CD4-positive, alpha-beta T cell (primary cell): ENCODE data around the gene GNA12. TPM values are rescaled to one million over a fixed set of nuclear protein-coding genes. Genes with fewer than 3 reads are reported as not detected.

Experiments used
- ATAC-seq: fragments of 200-7000 bp; cut with Tn5 transposase; one replicate; pipeline ENCODE4 v1.10.0; 2022; ENCODE audit warnings: mild to moderate bottlenecking; ENCODE audit not compliant: poor library complexity
- CTCF ChIA-PET: fragments of 350-600 bp; sonication (Branson Sonifier 250); formaldehyde crosslinking; loops from one replicate; lab custom pipeline; 2021; ENCODE audit warnings: antibody characterized with exemption, inconsistent platforms; lab: Charles Lee
- POLR2A ChIA-PET: fragments of 350-600 bp; sonication (Branson Sonifier 250); formaldehyde crosslinking; loops from one replicate; lab custom pipeline; 2021; ENCODE audit warnings: antibody characterized with exemption, inconsistent platforms; lab: Charles Lee
- DNase-seq, 14 experiments: peaks; one replicate each; pipeline ENCODE4 v3.0.0-alpha.2; 2013 to 2020; ENCODE audit warnings: mixed read lengths in 2 of 14
- H3K27ac ChIP-seq, 2 donors: one replicate each; pipeline versions ENCODE4 v1.5.1 to v1.7.0; 2013; ENCODE audit warnings: low read length in 2 of 2, low read depth in 1 of 2, mild to moderate bottlenecking in 1 of 2
- H3K27me3 ChIP-seq, 2 experiments: 1 replicate in 1 of 2; 2 replicates in 1 of 2; pipeline versions ENCODE4 v1.6.1 to v1.7.0; 2013; ENCODE audit warnings: low read length in 2 of 2, control low read depth in 1 of 2, mild to moderate bottlenecking in 1 of 2, moderate library complexity in 1 of 2; ENCODE audit not compliant: insufficient read depth in 2 of 2, control insufficient read depth in 1 of 2
- H3K36me3 ChIP-seq: one replicate; pipeline ENCODE4 v1.6.1; 2013; ENCODE audit warnings: low read length, control low read depth; ENCODE audit not compliant: insufficient read depth
- H3K4me1 ChIP-seq: one replicate; pipeline ENCODE4 v1.6.1; 2013; ENCODE audit warnings: low read length, control low read depth; ENCODE audit not compliant: insufficient read depth
- H3K4me3 ChIP-seq: one replicate; pipeline ENCODE4 v1.5.1; 2013; ENCODE audit warnings: mild to moderate bottlenecking, low read length, moderate library complexity
- H3K9me3 ChIP-seq, 2 experiments: 1 replicate in 1 of 2; 2 replicates in 1 of 2; pipeline versions ENCODE4 v1.6.1 to v1.7.0; 2013; ENCODE audit warnings: low read length in 2 of 2, mild to moderate bottlenecking in 2 of 2, control low read depth in 1 of 2, moderate library complexity in 1 of 2; ENCODE audit not compliant: control insufficient read depth in 1 of 2, insufficient read depth in 1 of 2
- H3K27ac Mint-ChIP-seq: one replicate; pipeline ENCODE4 v1.8.0; 2020; ENCODE audit warnings: mixed read lengths
- H3K27me3 Mint-ChIP-seq: one replicate; pipeline ENCODE4 v1.8.0; 2021; ENCODE audit warnings: mixed read lengths
- H3K36me3 Mint-ChIP-seq: one replicate; pipeline ENCODE4 v1.8.0; 2021; ENCODE audit warnings: low read depth, mixed read lengths
- H3K4me1 Mint-ChIP-seq: one replicate; pipeline ENCODE4 v1.8.0; 2021; ENCODE audit warnings: low read depth, mixed read lengths
- H3K4me3 Mint-ChIP-seq: one replicate; pipeline ENCODE4 v1.8.0; 2020; ENCODE audit warnings: mild to moderate bottlenecking, mixed read lengths
- H3K9me3 Mint-ChIP-seq: one replicate; pipeline ENCODE4 v1.8.0; 2020; ENCODE audit warnings: mixed read lengths
- CTCF ChIP-seq: fragments of 200-600 bp; IDR thresholded peaks from one replicate; pipeline ENCODE4 v1.8.0; 2022; ENCODE audit warnings: antibody characterized with exemption, mild to moderate bottlenecking
- intact Hi-C, 2 experiments: fragments of 100-400 bp; cut with DNase I in 1 of 2; cut with micrococcal nuclease in 1 of 2; formaldehyde crosslinking; loops; one replicate each; pipeline versions ENCODE4 v1.15.1 to v1.9.0; 2023 to 2025; cut with DNase I, micrococcal nuclease
- total RNA-seq, 174 experiments: library from RNA in 2 of 174; stranded (reverse) in 2 of 174; gene quantifications; one replicate each; pipeline ENCODE4 v1.2.3 and lab custom pipeline; 2021 to 2026

The GNA12 gene
- total RNA-seq, 2 experiments from 2014 or later, result 16.0 to 16.1 TPM

- no peaks in the 10 kb centered on the region for H3K9me3 Mint-ChIP-seq
- no peak overlapping the region for H3K27ac ChIP-seq
- H3K36me3 Mint-ChIP-seq, result peaks cover 11% of the 10 kb centered on the region
- intact Hi-C loops, result no loop called here
- H3K4me1 Mint-ChIP-seq, result peaks cover 15% of the 10 kb centered on the region
- H3K4me3 ChIP-seq, result no peak overlapping the region
- ChIA-PET CTCF (no interaction called here), POLR2A (no interaction called here)
- ATAC-seq (no peak), DNase-seq (no peak)
- H3K4me1 ChIP-seq, result no peaks in the 10 kb centered on the region
- no peaks in the 10 kb centered on the region for H3K27me3 ChIP-seq
- H3K36me3 ChIP-seq, result peaks cover 2% of the 10 kb centered on the region
- H3K27me3 Mint-ChIP-seq, result no peaks in the 10 kb centered on the region
- H3K27ac Mint-ChIP-seq, result no peak overlapping the region
- no peak for TF ChIP-seq CTCF
- peaks cover 0 to 3% of the 10 kb centered on the region in 2 experiments for H3K9me3 ChIP-seq
- H3K4me3 Mint-ChIP-seq, result no peak overlapping the region
Measured at GRCh38 chr7:2818121-2818520, 26.0 kb downstream of the GNA12 start.

GRCh38 chr7:2817456-2817855, 26.7 kb downstream of the GNA12 start:
- H3K36me3 ChIP-seq, result peaks cover 2% of the 10 kb centered on the region
- Mint-ChIP-seq H3K9me3 (no peaks in the 10 kb centered on the region), H3K4me3 (no peak overlapping the region), H3K27ac (no peak overlapping the region), H3K4me1 (peaks cover 14% of the 10 kb centered on the region), H3K36me3 (peaks cover 11% of the 10 kb centered on the region), H3K27me3 (no peaks in the 10 kb centered on the region)
- ChIA-PET CTCF (no interaction called here), POLR2A (no interaction called here)
- intact Hi-C loops, result no loop called here
- ATAC-seq (no peak), DNase-seq (no peak)
- no peak overlapping the region for H3K27ac ChIP-seq
- no peak overlapping the region for H3K4me3 ChIP-seq
- H3K9me3 ChIP-seq, result peaks cover 0 to 3% of the 10 kb centered on the region in 2 experiments
- no peak for TF ChIP-seq CTCF
- no peaks in the 10 kb centered on the region for H3K4me1 ChIP-seq
- no peaks in the 10 kb centered on the region for H3K27me3 ChIP-seq

GRCh38 chr7:2815875-2816245, 28.2 kb downstream of the GNA12 start:
- H3K9me3 Mint-ChIP-seq, result no peaks in the 10 kb centered on the region
- no peak overlapping the region for H3K27ac Mint-ChIP-seq
- H3K27me3 Mint-ChIP-seq, result no peaks in the 10 kb centered on the region
- peaks cover 0 to 3% of the 10 kb centered on the region in 2 experiments for H3K9me3 ChIP-seq
- ATAC-seq (no peak), DNase-seq (no peak)
- H3K4me1 Mint-ChIP-seq, result no peaks in the 10 kb centered on the region
- POLR2A ChIA-PET, result no interaction called here
- no peak overlapping the region for H3K4me3 Mint-ChIP-seq
- peaks cover 2% of the 10 kb centered on the region for H3K36me3 ChIP-seq
- H3K4me3 ChIP-seq, result no peak overlapping the region
- TF ChIP-seq CTCF, result no peak
- no peaks in the 10 kb centered on the region for H3K27me3 ChIP-seq
- intact Hi-C loops, result no loop called here
- CTCF ChIA-PET, result no interaction called here
- peaks cover 14% of the 10 kb centered on the region for H3K36me3 Mint-ChIP-seq
- no peaks in the 10 kb centered on the region for H3K4me1 ChIP-seq
- H3K27ac ChIP-seq, result no peak overlapping the region
